Activated CD4-positive, alpha-beta T cell treated with anti-CD3 and anti-CD28 coated beads for 48 hours (primary cell): ENCODE measurements around the gene RRAD.
"Not testable (repeated sequence)": the region's sequence is repeated elsewhere in the genome, so short reads cannot be mapped to it uniquely, and the experiment has no call there.

Experiments
- DNase-seq: peaks from one replicate; pipeline ENCODE4 v3.0.0-alpha.2; 2020

The RRAD gene

GRCh38 chr16:66925322-66925840 lies at the start of gene RRAD:
Gene RRAD (minus strand): TSS chr16:66925535. CDS start chr16:66925179, 356 bp downstream.
- no peak for DNase-seq

GRCh38 chr16:66974932-66975246 lies 49.6 kb upstream of the RRAD start:
- peak; percentile 79 for DNase-seq

GRCh38 chr16:66974156-66974931 lies 49.0 kb upstream of the RRAD start:
- DNase-seq, result not testable (repeated sequence)

GRCh38 chr16:66973716-66974115 lies 48.4 kb upstream of the RRAD start:
- DNase-seq, result no peak

- DNase-seq, result no peak
Measured at GRCh38 chr16:66972983-66973382, 47.6 kb upstream of the RRAD start.

GRCh38 chr16:66970775-66971720 lies 45.7 kb upstream of the RRAD start:
- no peak for DNase-seq

- DNase-seq, result no peak
Measured at GRCh38 chr16:66968847-66969246, 43.5 kb upstream of the RRAD start.

GRCh38 chr16:66964049-66964448 lies 38.7 kb upstream of the RRAD start:
- DNase-seq, result no peak

- no peak for DNase-seq
Measured at GRCh38 chr16:66961914-66962313, 36.6 kb upstream of the RRAD start.

GRCh38 chr16:66961065-66961744 lies 35.9 kb upstream of the RRAD start, which contains the start of gene CES3:
Gene CES3 (plus strand): TSS chr16:66961266. CDS start chr16:66961308, 42 bp downstream.
- DNase-seq, result peak; percentile 85

GRCh38 chr16:66960270-66960669 lies 34.9 kb upstream of the RRAD start:
- DNase-seq, result no peak

GRCh38 chr16:66959704-66960161 lies 34.4 kb upstream of the RRAD start:
- no peak for DNase-seq

GRCh38 chr16:66958857-66959703 lies 33.7 kb upstream of the RRAD start:
- no peak for DNase-seq

GRCh38 chr16:66956154-66956457 lies 30.8 kb upstream of the RRAD start:
- DNase-seq, result not testable (repeated sequence)

GRCh38 chr16:66955363-66956153 lies 30.2 kb upstream of the RRAD start:
- not testable (repeated sequence) for DNase-seq

- DNase-seq, result peak; percentile 88
Measured at GRCh38 chr16:66954097-66954659, 28.8 kb upstream of the RRAD start.

- DNase-seq, result no peak
Measured at GRCh38 chr16:66953462-66954096, 28.2 kb upstream of the RRAD start.

- DNase-seq, result no peak
Measured at GRCh38 chr16:66952430-66953110, 27.2 kb upstream of the RRAD start.

- DNase-seq, result no peak
Measured at GRCh38 chr16:66950971-66951790, 25.8 kb upstream of the RRAD start.
